ENCODE measurements around the gene CD320.
"Not testable (repeated sequence)": the region's sequence is repeated elsewhere in the genome, so short reads cannot be mapped to it uniquely, and the experiment has no call there.

The CD320 gene

DNA sequence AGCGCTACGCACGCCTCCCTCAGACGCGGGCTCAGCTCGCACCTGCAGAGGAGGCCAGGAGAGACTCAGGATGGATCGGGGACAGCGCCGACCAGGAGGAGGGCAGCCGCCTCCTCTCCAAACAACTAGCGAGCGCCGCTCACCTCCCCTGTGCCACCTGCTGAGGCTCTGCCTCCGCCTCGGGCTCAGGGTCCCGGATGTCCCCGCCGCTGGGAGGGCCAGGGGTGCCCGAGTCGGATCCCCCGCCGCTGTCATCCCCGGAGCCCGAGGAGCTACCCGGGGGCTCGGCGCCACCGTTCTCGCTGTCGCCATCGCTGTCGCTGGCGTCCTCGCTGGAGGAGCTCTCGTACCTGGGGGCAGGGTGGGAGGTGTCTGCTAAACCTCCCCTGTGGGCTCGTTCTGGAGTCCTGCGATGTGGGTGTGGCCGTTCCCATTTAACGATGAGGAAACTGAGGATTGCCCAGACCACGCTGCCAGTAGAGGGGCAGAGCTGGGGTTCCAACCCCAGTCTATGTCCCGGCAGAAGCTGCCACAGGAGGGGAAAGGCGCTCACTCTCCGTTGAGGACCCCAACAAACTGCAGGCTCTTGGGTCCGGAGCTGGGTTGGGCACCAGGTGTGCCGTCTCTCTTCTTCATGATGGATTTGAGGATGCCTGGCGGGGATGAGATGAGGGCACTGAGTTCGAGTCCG, 25.8 kb upstream of the CD320 start:
- DNase-seq (ENCODE audit: low spot score): no peak

GRCh38 chr19:8332976-8333766, 25.0 kb upstream of the CD320 start:
- DNase-seq (ENCODE audit: low spot score): no peak

DNA sequence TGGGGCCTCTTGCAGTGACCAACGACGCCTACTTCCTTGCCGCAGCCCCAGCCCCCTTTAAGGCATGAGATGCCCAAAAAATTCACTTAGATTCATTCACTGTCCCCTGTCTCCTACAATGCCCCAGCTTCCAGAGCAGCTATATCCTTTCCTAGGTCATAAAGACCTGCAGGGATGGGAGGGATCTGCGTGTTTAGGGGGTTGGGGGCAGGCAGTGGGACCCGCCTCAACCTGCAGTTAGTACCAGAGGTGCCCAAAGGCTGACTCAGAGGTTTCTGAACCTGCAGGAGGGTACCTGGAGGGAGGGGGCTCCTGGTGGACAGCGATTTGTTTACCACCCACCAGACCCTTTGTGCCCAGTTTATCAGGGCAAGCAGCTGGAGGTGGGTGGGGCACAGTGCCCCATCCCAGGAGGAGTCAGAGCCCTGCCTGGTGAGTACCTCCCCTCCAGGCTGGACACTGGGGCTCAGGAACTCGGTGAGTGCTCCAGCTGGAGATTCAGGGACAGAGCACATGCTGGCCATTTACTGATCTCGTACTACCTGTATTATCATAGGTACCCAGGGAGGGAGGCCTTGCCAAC, 23.2 kb upstream of the CD320 start:
- peak; percentile 0 for DNase-seq (ENCODE audit: low spot score)

DNA sequence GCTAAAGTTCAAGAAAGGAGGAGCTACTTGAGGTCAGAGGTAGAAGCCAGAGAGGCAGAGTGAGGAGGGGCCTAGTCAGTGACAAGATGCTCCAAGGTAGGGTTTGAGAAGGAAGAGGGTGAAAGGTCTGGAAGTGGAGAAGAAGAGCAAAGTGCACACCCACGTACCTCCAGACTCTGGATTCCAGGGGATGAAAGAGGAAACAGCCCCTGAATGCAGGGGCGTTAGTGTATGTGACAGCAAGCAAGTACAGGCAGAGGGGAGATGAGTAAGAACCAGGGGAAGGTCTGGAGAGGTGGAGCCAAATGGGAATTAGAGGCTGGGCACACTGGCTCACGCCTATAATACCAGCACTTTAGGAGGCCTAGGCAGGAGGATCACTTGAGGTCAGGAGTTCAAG, 21.8 kb upstream of the CD320 start:
- DNase-seq (ENCODE audit: low spot score): peak; percentile 1

DNA sequence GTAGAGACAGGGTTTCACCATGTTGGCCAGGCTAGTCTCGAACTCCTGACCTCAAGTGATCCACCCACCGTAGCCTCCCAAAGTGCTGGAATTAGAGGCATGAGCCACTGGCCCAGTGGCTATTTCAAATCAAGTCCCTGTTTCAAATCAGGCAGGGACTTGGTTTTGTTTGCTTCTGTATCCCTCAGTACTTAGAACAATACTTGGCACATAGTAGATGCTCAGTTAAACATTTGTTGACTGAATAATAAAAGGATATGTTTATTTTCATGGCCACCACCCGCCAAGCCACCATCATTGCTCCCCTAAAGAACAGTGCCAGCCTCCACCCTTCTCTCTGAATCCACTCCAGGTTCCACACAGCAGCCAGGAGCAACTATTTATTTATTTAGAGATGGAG, 17.3 kb upstream of the CD320 start:
- no peak for DNase-seq (ENCODE audit: low spot score)

DNA sequence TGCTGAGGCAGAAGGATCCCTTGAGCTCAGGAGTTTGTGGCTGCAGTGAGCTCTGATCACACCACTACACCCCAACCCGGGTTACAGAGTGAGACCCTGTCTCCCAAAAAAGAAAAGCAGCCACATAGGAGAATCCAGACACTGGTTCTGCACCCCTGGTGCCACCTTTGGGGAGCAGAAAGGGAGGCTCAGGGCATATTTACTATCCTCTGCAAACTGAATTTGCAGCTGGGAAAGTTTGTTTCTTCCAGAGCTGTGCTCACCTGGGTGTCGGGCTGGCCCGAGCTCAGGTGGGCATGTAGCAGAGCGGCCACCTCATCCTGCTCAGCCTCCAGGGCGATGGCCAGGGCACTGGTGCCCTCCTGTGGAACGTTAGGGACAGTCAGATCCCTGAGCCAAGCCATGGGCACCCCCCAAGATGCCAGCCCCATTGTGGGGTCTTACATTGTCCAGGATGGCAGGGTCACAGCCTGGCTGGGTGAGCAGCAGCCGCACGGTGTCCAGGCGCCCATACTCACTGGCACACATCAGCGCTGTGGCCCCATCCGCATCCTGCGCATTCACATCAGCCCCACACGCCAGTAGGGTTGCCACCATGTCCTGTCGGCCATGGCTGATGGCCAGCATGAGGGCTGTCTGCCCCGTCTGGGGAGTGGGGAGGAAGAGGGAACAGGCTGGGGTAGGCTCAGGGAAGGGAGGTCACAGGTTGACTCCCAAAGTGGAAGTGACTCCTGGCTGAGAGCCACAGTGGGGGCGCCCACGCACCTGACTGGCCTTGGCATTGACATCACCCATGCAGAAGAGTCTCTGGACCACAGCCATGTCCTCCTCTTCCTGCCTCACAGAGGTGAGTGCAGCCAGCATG, 16.3 kb upstream of the CD320 start:
- no peak for DNase-seq (ENCODE audit: low spot score)

- no peak for DNase-seq (ENCODE audit: low spot score)
Observed at GRCh38 chr19:8323781-8324185, 15.6 kb upstream of the CD320 start.

GRCh38 chr19:8322638-8322997, 14.5 kb upstream of the CD320 start:
- no peak for DNase-seq (ENCODE audit: low spot score)

DNA sequence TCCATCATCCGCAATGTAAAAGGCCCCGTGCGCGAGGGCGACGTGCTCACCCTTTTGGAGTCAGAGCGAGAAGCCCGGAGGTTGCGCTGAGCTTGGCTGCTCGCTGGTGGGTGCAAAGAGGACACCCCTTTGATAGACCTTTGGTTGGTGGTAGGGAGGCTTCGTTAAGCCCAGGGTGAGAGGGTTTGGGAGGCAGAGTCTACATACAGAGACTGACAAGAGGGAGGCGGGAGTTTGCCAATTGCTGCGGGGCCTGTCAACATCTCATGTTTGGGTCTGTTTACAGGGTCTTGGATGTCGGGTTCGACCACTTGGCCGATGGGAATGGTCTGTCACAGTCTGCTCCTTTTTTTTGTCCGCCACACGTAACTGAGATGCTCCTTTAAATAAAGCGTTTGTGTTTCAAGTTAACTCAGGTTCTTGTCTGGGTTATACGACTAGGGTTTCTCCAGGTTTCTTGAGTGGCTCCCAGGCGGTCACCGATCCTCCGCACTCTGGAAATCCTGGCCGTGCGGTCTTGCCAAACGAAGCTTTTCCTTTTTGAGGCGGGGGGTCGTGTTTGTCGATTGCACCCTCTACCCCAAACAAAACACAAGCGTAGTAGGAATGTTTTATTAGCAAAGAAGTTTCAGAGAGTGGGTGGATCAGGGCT, 14.0 kb upstream of the CD320 start:
- DNase-seq (ENCODE audit: low spot score): no peak

GRCh38 chr19:8321067-8321985, 13.2 kb upstream of the CD320 start, which contains the start of the genes NDUFA7 and RPS28:
Gene NDUFA7 (minus strand): TSS chr19:8321375. CDS start chr19:8321358, 17 bp downstream.
Gene RPS28 (plus strand): TSS chr19:8321496. CDS start chr19:8321531, 35 bp downstream.
- peak; percentile 98 for DNase-seq (ENCODE audit: low spot score)

DNA sequence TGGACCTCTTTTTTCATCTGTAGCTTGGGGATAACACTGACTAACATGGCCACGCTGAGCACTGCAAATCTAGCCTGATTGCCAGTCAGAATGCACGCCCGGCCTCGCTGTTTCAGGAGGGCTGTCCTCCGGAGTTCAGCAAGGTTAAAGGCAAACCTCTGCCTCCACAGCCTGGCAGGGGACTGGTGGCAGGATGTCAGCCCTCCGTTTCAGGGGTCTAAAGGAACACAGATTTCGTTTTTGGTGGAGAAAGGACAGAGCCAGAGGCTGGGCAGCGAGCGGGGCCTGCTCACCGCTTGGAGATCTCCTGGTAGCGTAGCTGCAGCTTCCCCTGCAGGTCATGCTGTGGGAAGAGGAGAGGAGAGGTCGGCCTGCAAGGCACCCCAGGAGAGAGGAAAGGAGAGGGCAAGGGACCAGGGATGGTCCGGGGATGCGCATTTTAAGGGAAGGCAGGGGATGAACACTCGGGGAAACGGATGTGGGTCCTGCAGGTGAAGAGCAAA, 12.5 kb upstream of the CD320 start:
- DNase-seq (ENCODE audit: low spot score): peak; percentile 24

DNA sequence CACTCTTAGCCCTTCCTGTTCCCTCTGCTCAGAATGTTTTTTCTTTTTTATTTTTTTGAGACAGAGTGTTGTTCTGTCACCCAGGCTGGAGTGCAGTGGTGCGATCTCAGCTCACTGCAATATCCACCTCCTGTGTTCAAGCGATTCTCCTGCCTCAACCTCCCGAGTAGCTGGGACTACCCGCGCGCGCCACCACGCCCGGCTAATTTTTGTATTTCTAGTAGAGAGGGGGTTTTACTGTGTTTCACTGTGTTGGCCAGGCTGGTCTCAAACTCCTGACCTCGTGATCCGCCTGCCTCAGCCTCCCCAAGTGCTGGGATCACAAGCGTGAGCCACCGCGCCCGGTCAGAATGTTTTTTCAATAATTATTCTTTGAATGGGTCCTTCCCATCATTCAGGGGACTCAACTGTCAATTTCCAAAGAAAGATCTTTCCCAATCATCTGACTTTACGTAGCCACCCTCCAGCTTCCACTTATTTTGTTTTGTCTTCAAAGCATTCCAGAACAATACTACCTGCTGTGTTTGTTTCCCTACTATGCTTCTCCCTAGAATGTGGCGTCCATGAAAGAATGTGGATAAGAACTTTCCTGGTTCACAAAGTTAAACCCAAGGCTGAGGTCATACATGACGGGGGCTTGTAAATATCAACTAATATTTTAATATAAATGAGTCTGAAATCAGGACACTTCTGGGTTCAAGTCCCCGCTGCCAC, 11.8 kb upstream of the CD320 start:
- DNase-seq (ENCODE audit: low spot score): no peak

DNA sequence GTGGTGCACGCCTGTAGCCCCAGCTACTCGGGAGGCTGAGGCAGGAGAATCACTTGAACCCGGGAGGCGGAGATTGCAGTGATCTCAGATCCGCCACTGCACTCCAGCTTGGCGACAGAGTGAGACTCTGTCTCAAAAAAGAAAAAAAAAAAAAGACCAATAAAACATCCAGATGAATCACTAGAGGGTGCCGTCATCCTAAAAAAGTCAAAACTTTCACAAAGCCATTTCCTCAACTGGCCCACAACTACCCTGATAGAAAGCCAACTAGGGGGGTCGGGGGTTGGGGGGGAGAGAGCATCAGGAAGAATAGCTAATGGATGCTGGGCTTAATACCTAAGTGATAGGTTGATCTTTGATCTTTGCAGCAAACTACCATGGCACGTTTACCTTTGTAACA, 10.7 kb upstream of the CD320 start:
- DNase-seq (ENCODE audit: low spot score): not testable (repeated sequence)

- DNase-seq (ENCODE audit: low spot score): no peak
Observed at GRCh38 chr19:8316351-8317125, 8.4 kb upstream of the CD320 start.

- DNase-seq (ENCODE audit: low spot score): not testable (repeated sequence)
Observed at GRCh38 chr19:8314981-8315640, 7.0 kb upstream of the CD320 start.

DNA sequence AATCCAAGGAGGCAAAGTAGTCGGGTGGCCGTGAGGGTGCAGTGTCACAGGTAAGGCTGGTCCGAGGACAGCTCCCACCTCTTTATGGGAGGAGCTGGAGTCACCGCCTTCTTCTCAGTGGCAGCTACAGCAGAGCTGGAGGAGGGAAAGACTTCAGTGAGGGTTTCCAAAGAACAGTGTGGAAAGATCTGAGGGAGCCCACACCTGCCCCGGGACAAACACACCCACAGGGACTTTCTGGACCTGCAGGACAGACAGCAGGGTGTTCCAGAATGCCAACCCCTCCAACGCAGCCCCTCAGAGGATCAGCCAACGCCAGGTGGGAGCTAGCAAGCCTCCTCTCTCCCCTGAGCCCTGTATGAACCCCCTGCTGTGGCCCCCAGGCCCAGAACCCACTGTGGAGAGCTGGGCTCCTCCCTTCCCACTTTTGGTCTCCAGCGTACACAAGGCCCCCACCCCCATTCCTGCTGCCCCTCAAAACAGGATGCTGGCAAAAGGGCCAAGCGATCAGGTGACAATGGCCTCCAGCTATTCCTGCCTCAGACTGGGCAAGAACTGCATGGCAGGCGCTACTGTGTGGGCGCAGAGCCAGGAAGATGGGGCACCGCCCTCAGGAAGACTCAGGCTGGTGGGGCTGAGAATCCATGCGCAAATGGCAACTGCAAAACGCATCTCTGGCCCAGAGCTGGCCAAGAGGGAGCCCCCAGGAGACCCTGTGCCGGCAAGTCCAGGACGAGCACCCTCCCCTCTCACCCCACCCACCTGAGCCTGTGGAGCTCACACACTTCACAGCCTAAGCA, 3.5 kb upstream of the CD320 start:
- no peak for DNase-seq (ENCODE audit: low spot score)

- no peak for DNase-seq (ENCODE audit: low spot score)
Observed at GRCh38 chr19:8310342-8311055, 2.3 kb upstream of the CD320 start.

All from AG08395 (cell line).